Stomach (tissue), 4 donors: ENCODE data around the gene WDR3.

Source experiments
- EP300 ChIP-seq: sonication (generic); formaldehyde crosslinking; IDR thresholded peaks from one replicate; pipeline ENCODE4 v1.6.1; 2017; ENCODE audit warnings: antibody characterized with exemption
- POLR2A ChIP-seq, 4 donors: fragments of 450-650 bp; IDR thresholded peaks; one replicate each; pipeline ENCODE4 v1.6.1; 2016; ENCODE audit warnings: antibody characterized with exemption in 4 of 4, control low read depth in 2 of 4, mild to moderate bottlenecking in 1 of 4, moderate library complexity in 1 of 4
- TF ChIP-seq, protein P1 (sequence below), 7 experiments: fragments of 450-650 bp in 4 of 7; fragments of 200-600 bp in 3 of 7; sonication (generic) in 3 of 7; IDR thresholded peaks; one replicate each; pipeline ENCODE4 v1.5.1; 2016 to 2019; ENCODE audit warnings: antibody characterized with exemption in 7 of 7, control low read depth in 2 of 7, mild to moderate bottlenecking in 1 of 7

DNA sequence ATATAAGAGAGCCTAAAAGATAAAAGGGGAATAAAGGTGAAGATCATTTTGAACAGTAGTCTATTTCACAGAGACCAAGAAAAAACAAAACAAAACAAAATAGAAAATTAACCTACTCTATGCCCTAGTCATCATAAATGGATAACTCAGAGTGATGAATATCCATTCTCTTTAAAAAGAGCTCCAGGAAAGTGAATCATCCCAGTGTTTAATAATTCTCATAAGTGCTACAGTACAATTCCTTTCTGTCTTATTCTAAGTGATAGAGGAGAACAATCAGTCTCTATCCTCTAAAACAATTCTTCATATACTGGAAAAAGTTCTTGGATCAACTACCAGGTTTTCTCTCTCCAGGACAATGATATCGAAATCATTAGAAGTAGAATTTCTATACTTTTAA lies 45.9 kb upstream of the WDR3 start:
- TF ChIP-seq, protein P1, sequence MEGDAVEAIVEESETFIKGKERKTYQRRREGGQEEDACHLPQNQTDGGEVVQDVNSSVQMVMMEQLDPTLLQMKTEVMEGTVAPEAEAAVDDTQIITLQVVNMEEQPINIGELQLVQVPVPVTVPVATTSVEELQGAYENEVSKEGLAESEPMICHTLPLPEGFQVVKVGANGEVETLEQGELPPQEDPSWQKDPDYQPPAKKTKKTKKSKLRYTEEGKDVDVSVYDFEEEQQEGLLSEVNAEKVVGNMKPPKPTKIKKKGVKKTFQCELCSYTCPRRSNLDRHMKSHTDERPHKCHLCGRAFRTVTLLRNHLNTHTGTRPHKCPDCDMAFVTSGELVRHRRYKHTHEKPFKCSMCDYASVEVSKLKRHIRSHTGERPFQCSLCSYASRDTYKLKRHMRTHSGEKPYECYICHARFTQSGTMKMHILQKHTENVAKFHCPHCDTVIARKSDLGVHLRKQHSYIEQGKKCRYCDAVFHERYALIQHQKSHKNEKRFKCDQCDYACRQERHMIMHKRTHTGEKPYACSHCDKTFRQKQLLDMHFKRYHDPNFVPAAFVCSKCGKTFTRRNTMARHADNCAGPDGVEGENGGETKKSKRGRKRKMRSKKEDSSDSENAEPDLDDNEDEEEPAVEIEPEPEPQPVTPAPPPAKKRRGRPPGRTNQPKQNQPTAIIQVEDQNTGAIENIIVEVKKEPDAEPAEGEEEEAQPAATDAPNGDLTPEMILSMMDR (IDR thresholded peaks at IDR 0.05), result no peak
- TF ChIP-seq EP300 (no peak), POLR2A (IDR thresholded peaks at IDR 0.05) (no peak)
